Hepatocyte (in vitro differentiated cells): ENCODE measurements around the gene LUZP2. TPM values are rescaled to one million over a fixed set of nuclear protein-coding genes. Genes with fewer than 3 reads are reported as not detected.

Source experiments
- DNase-seq: peaks from one replicate; pipeline ENCODE4 v3.0.0-alpha.2; 2016; ENCODE audit warnings: low spot score
- H2AFZ ChIP-seq: fragments of 200-600 bp; sonication (generic); 2 replicates; pipeline ENCODE4 v1.6.0; 2016; ENCODE audit warnings: antibody characterized with exemption, mild to moderate bottlenecking
- H3K27ac ChIP-seq: fragments of 200-600 bp; sonication (generic); 2 replicates; pipeline ENCODE4 v1.5.1; 2016; ENCODE audit warnings: mild to moderate bottlenecking
- H3K27me3 ChIP-seq: fragments of 200-600 bp; sonication (generic); 2 replicates; pipeline ENCODE4 v1.6.1; 2016
- H3K36me3 ChIP-seq: fragments of 200-600 bp; sonication (generic); replicated peaks from 2 replicates; pipeline ENCODE4 v1.5.1; 2016; ENCODE audit warnings: low read depth; ENCODE audit not compliant: insufficient read depth
- H3K4me1 ChIP-seq: fragments of 200-600 bp; sonication (generic); 2 replicates; pipeline ENCODE4 v1.5.1; 2016; ENCODE audit warnings: mild to moderate bottlenecking, moderate library complexity; ENCODE audit not compliant: insufficient read depth
- H3K4me2 ChIP-seq: fragments of 200-600 bp; sonication (generic); 2 replicates; pipeline ENCODE4 v1.6.0; 2016
- H3K4me3 ChIP-seq: fragments of 200-600 bp; sonication (generic); 2 replicates; pipeline ENCODE4 v1.5.1; 2016; ENCODE audit warnings: mild to moderate bottlenecking
- H3K79me2 ChIP-seq: fragments of 200-600 bp; sonication (generic); 2 replicates; pipeline ENCODE4 v1.6.0; 2017; ENCODE audit warnings: mild to moderate bottlenecking
- H3K9me2 ChIP-seq: fragments of 200-600 bp; sonication (generic); replicated peaks from 2 replicates; pipeline ENCODE4 v1.6.0; 2017; ENCODE audit warnings: mild to moderate bottlenecking; ENCODE audit not compliant: insufficient read depth
- H3K9me3 ChIP-seq: fragments of 200-600 bp; sonication (generic); 2 replicates; pipeline ENCODE4 v1.5.1; 2016; ENCODE audit warnings: low read depth, mild to moderate bottlenecking
- H4K20me1 ChIP-seq: fragments of 200-600 bp; sonication (generic); 2 replicates; pipeline ENCODE4 v1.6.0; 2016; ENCODE audit warnings: mild to moderate bottlenecking; ENCODE audit not compliant: insufficient read depth, poor library complexity, severe bottlenecking
- CTCF ChIP-seq: fragments of 200-600 bp; sonication (generic); IDR thresholded peaks from 2 replicates; pipeline ENCODE4 v1.5.1; 2016; ENCODE audit warnings: antibody characterized with exemption, mild to moderate bottlenecking; ENCODE audit not compliant: poor library complexity
- EZH2 ChIP-seq: fragments of 200-600 bp; sonication (generic); IDR thresholded peaks from 2 replicates; pipeline ENCODE4 v1.6.1; 2016; ENCODE audit warnings: antibody characterized with exemption, mild to moderate bottlenecking, borderline replicate concordance
- EZH2phosphoT487 ChIP-seq: fragments of 200-600 bp; sonication (generic); IDR thresholded peaks from one replicate; pipeline ENCODE4 v1.6.1; 2018; ENCODE audit warnings: antibody characterized with exemption, mild to moderate bottlenecking, low read depth, moderate library complexity; ENCODE audit not compliant: unreplicated experiment, severe bottlenecking
- WGBS: methylation state at CpG from one replicate; pipeline ENCODE4 v1.1.6; 2016; ENCODE audit warnings: low lambda C conversion rate; ENCODE audit errors: missing lambda C conversion rate; 5-methylcytosine and 5-hydroxymethylcytosine counted together
- polyA plus RNA-seq: library from polyadenylated mRNA; unstranded; fragments of >200 nt; fragmentation: Nextera tagmentation; extraction: Ambion mirVana; gene quantifications from 2 replicates; pipeline ENCODE4 v1.2.1, GENCODE V29; 2016
- small RNA-seq: library from RNA; depleted of rRNA; stranded (forward); fragments of <200 nt; gene quantifications from one replicate; pipeline ENCODE3, GENCODE V24; 2014
- total RNA-seq: library from RNA; depleted of rRNA; stranded (reverse); fragments of >200 nt; gene quantifications from 2 replicates; pipeline ENCODE4 v1.2.3, GENCODE V29; 2014

LUZP2 gene
- total and polyA plus RNA-seq, 2 experiments from 2014 or later, result 2.2 to 7.9 TPM

GRCh38 chr11:25119416-25119815 lies 622.6 kb downstream of the LUZP2 start:
- no peak overlapping the region for H3K4me2 ChIP-seq
- no peaks in the 10 kb centered on the region for H3K79me2 ChIP-seq
- H2AFZ ChIP-seq, result no peak overlapping the region
- H3K9me3 ChIP-seq, result no peaks in the 10 kb centered on the region
- WGBS, result 87% methylated on average over 3 of the region's 3 CpGs
- TF ChIP-seq CTCF (no peak), EZH2phosphoT487 (no peak), EZH2 (no peak)
- no peak for DNase-seq
- H3K27me3 ChIP-seq, result no peaks in the 10 kb centered on the region
- H3K4me3 ChIP-seq, result no peak overlapping the region
- no peaks in the 10 kb centered on the region for H3K36me3 ChIP-seq
- H4K20me1 ChIP-seq, result no peaks in the 10 kb centered on the region
- H3K9me2 ChIP-seq, result no peaks in the 10 kb centered on the region
- H3K4me1 ChIP-seq, result no peaks in the 10 kb centered on the region
- H3K27ac ChIP-seq, result no peak overlapping the region

Small RNA genes within 50 kb of the gene (small RNA-seq; reads per million reads assigned to genes)
- gene RF00019, result not detected
